ENCODE measurements around the gene GNAO1.

GNAO1 gene

GRCh38 chr16:56275076-56275475 lies 83.8 kb downstream of the GNAO1 start:
- in situ Hi-C loops (cut with HindIII; ENCODE audit: low pct_ligation_motif_present, low pct_unique_long_range_greater_than_20kb, low sequenced_read_pairs), result no loop called here
- no peak for DNase-seq

- DNase-seq, result no peak
- in situ Hi-C loops (cut with HindIII; ENCODE audit: low pct_ligation_motif_present, low pct_unique_long_range_greater_than_20kb, low sequenced_read_pairs), result no loop called here
These were observed 84.5 kb downstream of the GNAO1 start for GRCh38 chr16:56275801-56276200.

- in situ Hi-C loops (cut with HindIII; ENCODE audit: low pct_ligation_motif_present, low pct_unique_long_range_greater_than_20kb, low sequenced_read_pairs), result no loop called here
- DNase-seq, result peak; percentile 15
These were observed 85.8 kb downstream of the GNAO1 start for GRCh38 chr16:56277075-56277474.

GRCh38 chr16:56278196-56278855 lies 87.0 kb downstream of the GNAO1 start:
- no peak for DNase-seq
- in situ Hi-C loops (cut with HindIII; ENCODE audit: low pct_ligation_motif_present, low pct_unique_long_range_greater_than_20kb, low sequenced_read_pairs), result no loop called here

GRCh38 chr16:56279132-56279531 lies 87.8 kb downstream of the GNAO1 start:
- DNase-seq, result no peak
- in situ Hi-C loops (cut with HindIII; ENCODE audit: low pct_ligation_motif_present, low pct_unique_long_range_greater_than_20kb, low sequenced_read_pairs), result no loop called here

GRCh38 chr16:56279914-56280313 lies 88.6 kb downstream of the GNAO1 start:
- no peak for DNase-seq
- in situ Hi-C loops (cut with HindIII; ENCODE audit: low pct_ligation_motif_present, low pct_unique_long_range_greater_than_20kb, low sequenced_read_pairs), result no loop called here

- in situ Hi-C loops (cut with HindIII; ENCODE audit: low pct_ligation_motif_present, low pct_unique_long_range_greater_than_20kb, low sequenced_read_pairs), result no loop called here
These were observed 90.0 kb downstream of the GNAO1 start for GRCh38 chr16:56281249-56281805.

GRCh38 chr16:56282451-56282850 lies 91.2 kb downstream of the GNAO1 start:
- in situ Hi-C loops (cut with HindIII; ENCODE audit: low pct_ligation_motif_present, low pct_unique_long_range_greater_than_20kb, low sequenced_read_pairs), result no loop called here
- DNase-seq, result no peak

More at GRCh38 chr16:56281249-56281805, 90.0 kb downstream of the GNAO1 start:
- peak; percentile 21 for DNase-seq

GRCh38 chr16:56284521-56284920 lies 93.2 kb downstream of the GNAO1 start:
- in situ Hi-C loops (cut with HindIII; ENCODE audit: low pct_ligation_motif_present, low pct_unique_long_range_greater_than_20kb, low sequenced_read_pairs), result no loop called here
- DNase-seq, result no peak

- in situ Hi-C loops (cut with HindIII; ENCODE audit: low pct_ligation_motif_present, low pct_unique_long_range_greater_than_20kb, low sequenced_read_pairs), result no loop called here
- no peak for DNase-seq
These were observed 95.5 kb downstream of the GNAO1 start for GRCh38 chr16:56286809-56287208.

GRCh38 chr16:56288019-56288418 lies 96.7 kb downstream of the GNAO1 start:
- in situ Hi-C loops (cut with HindIII; ENCODE audit: low pct_ligation_motif_present, low pct_unique_long_range_greater_than_20kb, low sequenced_read_pairs), result no loop called here
- DNase-seq, result no peak

- in situ Hi-C loops (cut with HindIII; ENCODE audit: low pct_ligation_motif_present, low pct_unique_long_range_greater_than_20kb, low sequenced_read_pairs), result no loop called here
- no peak for DNase-seq
These were observed 98.1 kb downstream of the GNAO1 start for GRCh38 chr16:56289416-56289815.

- in situ Hi-C loops (cut with HindIII; ENCODE audit: low pct_ligation_motif_present, low pct_unique_long_range_greater_than_20kb, low sequenced_read_pairs), result no loop called here
- DNase-seq, result no peak
These were observed 98.6 kb downstream of the GNAO1 start for GRCh38 chr16:56289862-56290261.

GRCh38 chr16:56294014-56294413 lies 102.7 kb downstream of the GNAO1 start:
- in situ Hi-C loops (cut with HindIII; ENCODE audit: low pct_ligation_motif_present, low pct_unique_long_range_greater_than_20kb, low sequenced_read_pairs), result no loop called here
- DNase-seq, result no peak

GRCh38 chr16:56294579-56294978 lies 103.3 kb downstream of the GNAO1 start:
- DNase-seq, result peak; percentile 57
- in situ Hi-C loops (cut with HindIII; ENCODE audit: low pct_ligation_motif_present, low pct_unique_long_range_greater_than_20kb, low sequenced_read_pairs), result no loop called here

- DNase-seq, result no peak
- in situ Hi-C loops (cut with HindIII; ENCODE audit: low pct_ligation_motif_present, low pct_unique_long_range_greater_than_20kb, low sequenced_read_pairs), result no loop called here
These were observed 103.9 kb downstream of the GNAO1 start for GRCh38 chr16:56295059-56295665.

- in situ Hi-C loops (cut with HindIII; ENCODE audit: low pct_ligation_motif_present, low pct_unique_long_range_greater_than_20kb, low sequenced_read_pairs), result no loop called here
- no peak for DNase-seq
These were observed 104.6 kb downstream of the GNAO1 start for GRCh38 chr16:56295739-56296527.

- no peak for DNase-seq
- in situ Hi-C loops (cut with HindIII; ENCODE audit: low pct_ligation_motif_present, low pct_unique_long_range_greater_than_20kb, low sequenced_read_pairs), result no loop called here
These were observed 106.4 kb downstream of the GNAO1 start for GRCh38 chr16:56297684-56298083.

- DNase-seq, result no peak
- in situ Hi-C loops (cut with HindIII; ENCODE audit: low pct_ligation_motif_present, low pct_unique_long_range_greater_than_20kb, low sequenced_read_pairs), result no loop called here
These were observed 106.8 kb downstream of the GNAO1 start for GRCh38 chr16:56298116-56298515.

All from ACHN (cell line).